GM18511 (cell line): Measurements from ENCODE around the gene UBE3C.
"Not testable (repeated sequence)": the region's sequence is repeated elsewhere in the genome, so short reads cannot be mapped to it uniquely, and the experiment has no call there.

Experiments used
- ATAC-seq: cut with Tn5 transposase; IDR thresholded peaks from one replicate; pipeline ENCODE4 v1.9.1; 2021; ENCODE audit warnings: mild to moderate bottlenecking, moderate library complexity; ENCODE audit not compliant: unreplicated experiment

UBE3C gene

DNA sequence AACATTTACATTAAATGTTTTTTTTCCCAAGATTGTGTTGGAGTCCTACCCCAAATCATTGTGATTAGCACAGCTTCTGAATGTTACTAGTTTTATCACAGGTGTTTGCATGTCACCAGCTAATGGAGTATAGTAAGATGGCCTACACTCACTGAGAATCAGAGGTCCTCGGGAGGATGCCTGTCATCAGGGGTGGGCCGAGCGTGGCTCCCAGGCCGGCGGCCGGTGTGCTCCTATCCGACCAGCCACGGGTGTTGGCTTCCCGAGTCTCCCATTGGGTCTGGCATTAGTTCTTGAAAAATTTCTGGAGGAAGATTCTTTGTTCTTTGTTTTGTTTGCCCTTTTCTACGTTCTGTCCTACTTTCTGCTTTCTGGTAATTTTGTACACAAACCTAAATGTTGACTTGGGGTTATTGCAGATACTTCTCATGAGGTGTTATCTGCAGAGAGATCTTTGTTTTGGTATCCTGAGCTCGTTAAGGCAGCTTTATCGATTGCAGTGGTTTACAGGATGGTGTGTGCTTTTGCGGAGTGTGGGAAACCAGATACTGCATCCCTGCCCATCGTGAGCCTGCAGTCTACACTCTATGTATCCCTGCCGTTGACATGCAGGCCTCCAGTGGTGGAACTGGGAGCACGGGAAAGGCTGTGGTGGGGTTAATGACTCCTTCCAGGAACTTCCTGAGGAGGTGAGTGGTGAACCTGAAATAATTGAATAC, 130.8 kb downstream of the UBE3C start:
- no peak for ATAC-seq

DNA sequence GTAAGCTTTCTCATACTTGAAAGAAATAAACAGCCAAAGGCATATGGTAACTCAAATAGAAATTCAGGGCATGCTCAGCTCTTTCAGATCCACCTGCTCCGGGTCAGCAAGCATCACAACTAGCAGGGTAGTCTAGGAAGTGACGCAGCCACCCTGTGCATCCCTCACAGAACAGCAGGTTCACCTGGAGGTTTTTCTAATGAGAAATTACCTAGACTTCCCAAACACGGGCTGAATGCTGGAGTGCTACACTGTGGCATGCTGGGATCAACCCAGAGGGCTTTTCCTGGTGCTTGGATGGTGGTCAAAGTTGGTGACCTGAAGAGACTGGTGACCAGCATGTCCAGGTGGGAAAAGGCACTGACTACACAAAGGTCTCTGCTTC, 131.3 kb downstream of the UBE3C start:
- no peak for ATAC-seq

DNA sequence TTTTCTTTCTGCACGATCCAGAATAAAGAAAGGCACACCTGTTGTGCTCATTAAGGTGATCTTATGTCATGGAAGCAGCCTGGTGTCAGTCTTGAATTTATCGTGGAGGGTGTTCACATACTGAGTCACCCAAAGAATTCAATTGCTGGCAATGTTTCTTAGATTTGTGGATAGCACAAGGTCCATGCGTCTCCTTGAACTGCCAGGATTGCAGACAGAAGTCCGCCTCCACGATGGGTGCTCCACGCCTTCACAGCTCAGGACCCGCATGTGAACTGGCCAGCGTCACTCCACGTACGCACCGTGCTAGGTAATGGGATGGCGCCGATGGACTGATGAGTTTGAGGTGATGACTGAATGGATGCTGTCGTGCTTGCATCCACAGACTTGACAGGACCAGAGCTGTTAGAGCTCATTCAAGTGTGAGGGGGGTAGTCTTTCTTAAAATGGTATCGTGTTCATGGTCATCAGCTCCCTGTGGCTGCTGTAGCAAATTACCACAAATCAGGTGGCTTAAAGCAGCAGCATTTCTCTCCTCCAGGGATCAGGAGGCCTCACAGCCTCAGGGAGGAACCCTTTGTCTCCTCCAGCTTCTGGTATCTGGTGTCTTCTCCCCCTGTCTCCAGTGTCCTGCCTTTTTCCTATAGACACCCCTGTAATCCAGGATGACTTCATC, 132.7 kb downstream of the UBE3C start:
- ATAC-seq: no peak

DNA sequence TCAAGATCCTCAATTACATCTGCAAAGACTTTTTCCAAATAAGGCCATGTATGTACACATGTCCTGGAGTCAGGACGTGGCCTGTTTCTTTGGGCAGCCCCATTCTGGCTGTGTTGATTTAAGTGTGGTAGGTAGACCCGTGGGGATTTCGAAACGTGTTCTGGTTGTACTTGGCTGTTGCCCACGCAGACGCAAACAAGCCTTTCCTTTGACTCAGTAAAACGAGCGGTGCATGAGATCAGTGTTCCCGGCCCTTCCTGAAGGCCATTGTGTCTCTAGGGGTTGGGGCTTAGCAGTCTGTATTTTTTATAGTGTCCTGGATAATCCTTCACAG, 133.2 kb downstream of the UBE3C start:
- ATAC-seq: no peak

DNA sequence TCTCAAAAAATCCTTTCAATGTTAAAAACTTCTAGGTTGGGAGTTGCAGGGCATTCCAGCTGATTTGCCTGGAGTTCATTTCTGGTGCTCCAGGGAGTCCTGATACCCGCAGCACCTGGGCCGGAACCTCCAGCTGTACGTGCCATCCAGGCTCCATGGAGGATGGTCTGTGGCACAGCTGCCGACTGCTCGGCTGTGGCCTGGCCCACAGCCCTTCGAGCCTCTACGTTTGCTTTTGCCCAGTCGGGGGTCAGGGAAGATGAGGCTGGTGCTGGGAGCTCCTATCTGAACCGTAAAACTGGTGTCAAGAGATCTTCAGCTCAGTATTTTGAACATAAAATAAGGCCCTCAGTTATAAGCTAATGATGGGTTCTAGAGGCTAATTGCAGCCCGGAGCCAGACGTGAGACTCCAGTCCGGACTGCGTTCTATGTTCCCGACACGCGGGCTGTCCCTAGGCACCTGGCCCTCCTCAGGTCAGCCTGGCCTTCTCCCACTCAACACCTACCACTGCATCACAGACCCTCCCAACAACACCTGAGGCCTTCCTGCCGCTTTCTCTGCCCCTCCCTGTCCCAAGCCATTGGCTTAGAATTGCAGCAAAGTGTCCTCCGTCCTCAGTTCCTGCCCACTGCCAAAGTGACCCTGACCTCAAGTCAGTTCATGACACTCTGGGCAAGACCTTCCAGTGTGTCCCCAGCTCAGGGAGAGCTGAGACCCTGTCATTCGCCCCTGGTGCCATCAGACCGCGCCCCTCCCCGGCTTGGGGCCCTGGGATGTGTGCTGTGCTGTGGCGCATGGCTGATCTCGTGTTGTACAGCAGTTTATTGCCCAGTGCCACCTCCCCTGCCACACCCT, 133.9 kb downstream of the UBE3C start:
- no peak for ATAC-seq

DNA sequence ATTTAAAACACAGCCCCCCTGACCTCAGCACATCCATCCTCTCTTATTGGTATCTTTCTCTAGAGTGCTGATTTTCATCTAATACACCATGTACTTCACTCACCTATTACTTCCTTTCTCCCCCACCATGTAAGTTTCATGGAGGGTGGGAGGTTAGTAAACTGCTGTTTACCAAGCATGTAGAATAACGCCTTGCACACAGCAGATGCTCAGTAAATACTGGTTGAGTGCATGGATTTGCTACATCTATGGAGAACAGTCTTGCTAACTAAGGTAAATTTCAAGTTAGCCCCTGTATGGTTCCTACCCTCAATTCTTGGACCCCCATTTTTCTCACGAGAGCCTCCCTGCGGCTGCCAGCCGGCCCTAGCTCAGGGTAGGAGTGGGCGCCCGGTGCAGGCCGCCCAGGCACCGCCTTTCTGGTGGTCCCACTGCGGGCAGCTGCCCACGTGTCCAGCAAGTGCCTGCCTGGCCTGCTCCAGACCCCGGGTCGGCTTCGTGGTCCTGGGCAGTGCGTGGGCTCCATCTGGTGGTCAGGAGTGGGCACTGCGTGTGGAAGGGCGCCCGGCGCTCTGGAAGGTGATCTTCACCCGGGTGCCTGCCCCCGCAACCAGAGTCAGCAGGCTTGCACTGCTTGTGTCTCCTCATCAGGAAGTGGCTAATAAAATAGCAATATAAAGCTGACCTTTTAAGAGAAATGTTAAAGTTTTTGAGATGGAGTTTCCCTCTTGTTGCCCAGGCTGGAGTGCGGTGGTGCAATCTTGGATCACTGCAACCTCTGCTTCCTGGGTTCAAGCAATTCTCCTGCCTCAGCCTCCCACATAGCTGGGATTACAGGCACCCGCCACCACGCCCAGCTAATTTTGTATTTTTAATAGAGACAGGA, 134.7 kb downstream of the UBE3C start:
- peak; percentile 81 for ATAC-seq

DNA sequence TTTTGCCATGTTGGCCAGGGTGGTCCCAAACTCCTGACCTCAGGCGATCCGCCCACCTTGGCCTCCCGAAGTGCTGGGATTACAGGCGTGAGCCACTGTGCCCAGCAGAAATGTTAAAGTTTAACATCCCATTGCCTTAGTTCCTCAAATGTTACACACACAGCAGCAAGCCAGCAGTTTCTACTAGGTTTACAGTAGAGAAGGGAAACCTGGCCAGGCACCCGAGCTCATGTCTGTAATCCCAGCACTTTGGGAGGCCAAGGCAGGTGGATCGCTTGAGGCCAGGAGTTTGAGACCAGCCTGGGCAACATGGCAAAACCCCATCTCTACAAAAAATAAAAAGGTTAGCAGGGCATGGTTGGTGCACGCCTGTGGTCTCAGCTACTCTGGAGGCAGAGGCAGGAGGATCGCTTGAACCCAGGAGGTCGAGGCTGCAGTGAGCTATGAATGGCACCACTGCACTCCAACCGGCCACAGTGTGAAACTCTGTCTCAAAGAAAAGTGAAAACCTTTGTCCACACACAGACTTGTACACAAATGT, 135.4 kb downstream of the UBE3C start:
- not testable (repeated sequence) for ATAC-seq

DNA sequence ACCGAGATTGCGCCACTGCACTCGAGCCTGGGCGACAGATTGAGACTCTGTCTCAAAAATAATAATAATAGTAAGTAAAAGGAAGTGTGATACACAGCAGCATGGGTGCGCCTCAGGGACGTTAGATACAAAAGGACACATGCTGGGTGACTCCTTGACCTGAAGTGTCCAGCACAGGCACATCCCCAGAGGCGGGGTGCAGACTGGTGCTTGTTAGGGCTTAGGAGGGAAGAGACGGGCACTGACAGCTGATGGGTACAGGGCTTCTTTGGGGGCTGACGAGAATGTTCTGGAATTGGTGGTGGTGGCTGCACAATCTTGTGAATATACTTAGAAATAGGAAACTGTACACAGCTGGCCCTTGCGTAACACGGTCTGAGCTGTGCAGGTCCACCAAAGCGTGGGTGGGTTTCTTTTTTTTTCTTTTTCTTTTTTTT, 136.3 kb downstream of the UBE3C start:
- ATAC-seq: no peak

DNA sequence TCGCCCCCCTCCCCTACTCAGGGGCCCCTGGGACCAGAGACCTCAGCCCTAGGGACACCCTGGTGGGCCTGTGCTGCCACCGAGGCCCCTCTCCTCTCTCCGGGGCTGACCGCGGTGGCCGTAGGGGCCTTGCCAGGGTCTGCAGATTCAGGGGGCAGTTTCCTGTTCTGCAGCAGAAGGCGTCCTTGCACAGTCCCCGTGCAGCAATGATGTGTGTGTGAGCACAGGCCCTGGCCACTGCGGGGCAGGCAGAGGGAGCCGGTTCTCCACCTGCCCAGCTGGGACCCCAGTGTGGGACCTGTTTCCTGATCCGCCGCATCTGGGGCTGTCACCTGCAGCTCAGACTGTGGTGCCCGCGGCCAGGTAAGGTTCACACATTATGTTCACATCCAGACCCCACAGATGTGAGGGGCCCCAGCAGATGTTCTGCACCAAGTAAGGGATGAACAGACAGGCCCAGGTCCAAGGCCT, 137.4 kb downstream of the UBE3C start:
- ATAC-seq: no peak

DNA sequence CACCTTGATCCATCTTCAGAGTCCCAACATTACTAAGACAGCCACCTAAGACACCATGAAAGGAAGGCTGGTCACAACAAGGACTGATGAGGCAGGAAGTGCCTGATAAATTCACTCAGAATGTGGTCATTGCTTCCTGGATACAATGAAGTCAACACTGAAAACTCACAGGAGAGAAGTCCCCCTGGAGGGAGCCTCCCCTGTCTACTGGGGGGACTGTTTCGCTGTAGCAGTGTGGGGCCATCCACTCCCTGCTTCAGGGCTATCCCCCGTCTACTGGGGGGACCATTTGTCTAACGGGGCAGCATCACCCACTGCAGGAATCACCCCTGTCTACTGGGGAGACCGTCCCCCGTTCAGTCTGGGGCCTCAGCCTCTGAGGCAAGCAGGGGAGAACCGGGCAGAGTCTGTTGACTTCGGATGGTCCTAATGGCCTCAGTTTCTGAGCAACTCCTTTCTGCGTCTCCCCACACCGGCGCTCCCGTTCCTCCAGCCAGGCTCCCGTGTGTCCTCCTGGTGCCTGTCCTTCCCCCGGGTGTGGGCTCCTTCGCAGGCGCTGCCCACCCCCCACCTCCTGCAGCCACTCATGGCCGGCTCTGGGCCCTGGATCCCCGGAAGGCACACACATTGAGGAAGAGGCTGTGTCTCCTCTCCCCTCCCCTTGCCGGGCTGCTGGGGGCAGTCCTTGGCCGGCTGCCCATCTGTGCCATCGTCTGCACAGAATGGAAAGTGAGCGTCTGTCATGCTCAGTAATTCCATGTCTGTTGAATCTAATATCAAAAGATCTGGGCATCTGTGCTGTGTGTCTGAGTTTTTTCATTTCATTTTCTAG, 138.2 kb downstream of the UBE3C start:
- no peak for ATAC-seq

DNA sequence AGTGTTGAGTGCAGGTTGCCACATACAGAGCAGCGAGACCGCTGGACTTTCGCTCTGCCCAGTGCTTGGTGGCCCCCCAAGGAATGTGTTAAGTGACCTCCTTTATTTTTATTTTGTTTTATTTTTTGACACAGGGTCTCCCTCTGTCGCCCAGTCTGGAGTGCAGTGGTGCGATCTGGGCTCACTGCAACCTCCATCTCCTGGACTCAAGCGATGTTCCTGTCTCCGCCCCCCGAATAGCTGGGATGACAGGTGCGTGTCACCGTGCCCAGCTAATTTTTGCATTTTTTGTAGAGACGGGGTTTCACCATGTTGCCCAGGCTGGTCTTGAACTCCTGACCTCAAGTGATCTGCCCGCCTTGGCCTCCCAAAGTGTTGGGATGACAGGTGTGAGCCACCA, 138.8 kb downstream of the UBE3C start:
- ATAC-seq: not testable (repeated sequence)

DNA sequence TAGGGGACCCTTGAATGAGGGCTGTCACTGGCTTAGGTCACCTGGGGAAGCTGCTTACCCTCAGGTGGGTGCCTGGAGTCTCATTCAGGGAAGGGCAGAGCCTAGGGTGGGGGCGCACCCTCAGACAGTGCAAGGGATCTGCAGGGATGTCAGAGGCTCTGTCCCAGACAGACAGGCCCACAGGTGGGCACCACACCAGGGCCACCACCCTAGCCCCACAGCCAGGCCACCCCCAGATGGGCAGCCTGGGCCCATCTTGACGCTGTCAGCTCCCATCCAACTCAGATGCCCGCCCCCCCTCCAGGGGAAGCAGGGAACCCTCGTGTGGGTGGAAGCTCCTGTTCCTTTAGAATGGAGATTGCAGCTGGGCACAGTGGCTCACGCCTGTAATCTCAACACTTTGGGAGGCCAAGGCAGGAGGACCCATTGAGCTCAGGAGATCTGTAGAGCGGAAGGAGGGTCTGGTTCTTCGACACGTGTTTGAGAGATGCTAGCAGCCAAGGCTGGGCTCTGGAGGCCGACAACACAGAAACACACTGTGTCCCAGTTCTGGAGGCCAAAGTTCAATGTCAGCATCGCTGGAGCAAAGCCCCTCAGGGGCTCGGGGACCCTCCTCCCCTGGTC, 139.6 kb downstream of the UBE3C start:
- ATAC-seq: no peak

DNA sequence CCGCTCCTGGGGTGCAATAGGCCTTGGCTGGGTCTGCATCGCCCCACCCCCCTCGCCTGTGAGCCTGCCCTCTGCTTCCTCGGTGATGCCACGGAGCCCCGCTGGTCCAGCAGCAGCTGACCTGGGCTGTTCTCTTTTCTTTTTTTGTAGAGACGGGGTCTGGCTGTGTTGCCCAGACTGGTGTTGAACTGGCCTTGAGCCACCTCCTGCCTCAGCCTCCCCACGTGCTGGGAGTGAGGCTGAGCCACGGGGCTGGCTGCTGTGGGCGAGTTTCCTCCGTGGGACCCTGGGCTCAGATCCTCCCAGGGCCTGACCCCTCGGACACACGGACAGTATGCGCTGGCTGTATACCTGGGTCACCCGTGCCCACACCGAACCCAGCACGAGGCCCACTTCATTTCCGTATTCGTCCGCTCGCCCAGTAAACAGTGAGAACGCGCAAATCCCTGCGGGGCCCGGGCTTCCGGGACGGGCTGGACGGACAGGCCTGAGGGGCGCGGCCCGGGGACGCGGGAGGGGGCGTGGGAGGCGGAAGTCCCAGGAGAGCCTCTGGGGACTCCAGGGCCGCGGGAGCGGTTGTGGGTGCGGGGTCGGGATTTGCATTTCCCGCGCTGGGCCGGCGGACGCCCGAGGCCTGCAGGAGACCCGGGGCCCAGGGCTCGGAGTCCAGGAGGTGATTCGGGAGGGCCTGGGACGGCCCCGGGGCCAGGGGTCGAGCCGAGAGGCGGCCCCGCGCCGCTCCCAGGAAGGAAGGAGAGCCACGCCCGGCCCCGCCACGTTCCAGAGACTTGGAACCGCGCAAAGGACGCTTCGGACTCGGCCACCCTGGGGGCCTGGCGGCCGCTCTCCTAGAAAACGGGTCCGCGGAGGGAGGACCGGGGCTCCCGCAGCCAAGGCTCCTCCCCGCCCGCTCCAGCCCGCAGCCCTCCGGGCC, 140.3 kb downstream of the UBE3C start:
- ATAC-seq: peak; percentile 46

DNA sequence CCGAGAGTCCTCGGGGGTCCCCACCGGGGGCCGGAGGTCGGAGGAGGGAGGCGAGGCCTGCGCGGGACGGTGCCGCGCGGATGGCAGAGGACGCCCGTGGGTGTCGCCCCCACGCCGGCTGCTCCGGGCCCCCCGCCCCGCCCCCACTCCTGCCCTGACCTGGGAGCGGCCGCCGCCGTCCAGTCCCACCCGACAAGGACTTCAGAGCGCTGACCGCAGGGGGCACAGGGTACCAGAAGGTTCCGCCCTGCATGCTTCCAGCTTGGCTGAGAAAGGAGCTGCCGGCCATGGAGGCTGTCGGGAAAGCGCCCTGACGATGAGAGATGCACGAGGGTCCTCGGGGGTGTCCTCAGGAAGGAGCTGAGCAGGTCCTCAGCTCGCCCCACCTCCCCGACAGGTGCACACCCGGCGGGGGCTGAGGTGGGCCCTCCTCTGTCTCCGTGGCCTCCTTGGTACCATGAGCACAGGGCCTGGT, 141.1 kb downstream of the UBE3C start:
- no peak for ATAC-seq

DNA sequence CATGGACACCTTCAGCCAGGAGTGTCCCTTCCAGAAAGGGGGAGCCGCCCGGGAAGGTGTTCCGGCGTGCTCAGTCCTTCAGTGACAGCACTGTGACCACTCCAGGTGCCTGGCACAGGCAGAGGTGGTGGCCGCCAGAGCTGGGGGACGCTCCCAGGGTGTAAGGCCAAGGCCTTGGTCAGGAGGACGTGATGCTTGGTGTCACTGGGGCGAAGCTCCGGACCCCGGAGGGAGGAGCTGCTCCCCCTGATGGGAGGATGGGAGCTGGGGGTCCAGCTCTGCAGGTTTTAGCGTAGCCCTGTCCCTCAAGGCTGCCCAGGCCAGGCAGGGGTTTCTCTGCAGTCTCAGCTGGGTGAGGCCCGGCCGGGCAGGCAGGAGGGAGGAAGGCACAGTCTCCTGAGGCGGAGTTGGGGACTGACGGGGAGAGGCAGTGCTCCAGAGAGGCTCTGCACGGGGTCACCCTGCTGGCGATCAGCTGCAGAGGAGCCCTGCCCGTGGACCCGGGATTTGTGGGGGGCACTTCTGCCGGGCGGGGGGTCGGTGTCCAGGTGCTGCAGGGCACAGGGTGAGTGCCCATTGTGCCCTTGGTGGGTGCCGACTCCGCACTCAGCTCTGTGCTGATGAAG, 141.6 kb downstream of the UBE3C start:
- ATAC-seq: no peak

DNA sequence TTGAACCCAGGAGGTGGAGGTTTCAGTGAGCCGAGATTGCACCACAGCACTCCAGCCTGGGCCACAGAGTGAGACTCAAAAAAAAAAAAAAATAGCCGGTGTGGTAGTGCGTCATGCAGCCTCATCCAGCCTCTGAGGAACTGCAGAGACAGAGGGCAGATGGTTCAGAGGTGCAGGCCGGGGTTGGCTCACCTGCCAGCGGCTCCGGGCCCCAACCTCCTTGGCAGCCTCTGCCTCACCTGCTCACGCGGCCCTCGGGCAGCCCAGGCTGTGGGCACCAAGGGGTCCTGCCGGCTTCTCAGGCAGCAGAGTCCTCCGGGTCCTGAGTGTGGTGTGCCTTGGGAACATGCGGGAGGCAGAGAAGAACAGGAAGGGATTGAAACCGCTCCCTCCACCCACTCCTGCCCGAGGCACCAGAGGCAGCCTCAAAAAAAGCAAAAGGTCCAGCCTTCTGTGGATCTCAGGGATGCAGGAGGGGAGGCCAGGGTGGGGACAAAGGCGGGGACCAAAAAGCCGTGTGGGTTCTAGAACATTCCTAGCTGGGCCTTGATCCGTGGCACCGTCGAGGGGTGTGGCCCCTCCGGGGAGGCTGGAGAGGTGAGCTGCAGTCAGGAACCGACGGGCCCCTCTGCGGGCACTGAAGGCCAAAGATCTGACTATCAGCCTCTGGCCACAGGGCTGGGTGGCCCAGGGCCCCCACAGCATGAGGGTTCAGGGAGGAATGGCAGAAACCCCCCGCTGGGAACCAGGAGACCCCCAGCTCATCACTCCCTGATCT, 142.7 kb downstream of the UBE3C start:
- no peak for ATAC-seq
